CD14-positive monocyte (primary cell): ENCODE data around the gene GPBP1L1. TPM values are rescaled to one million over a fixed set of nuclear protein-coding genes. Genes with fewer than 3 reads are reported as not detected.

Source experiments
- DNase-seq, 3 donors: peaks; one replicate each; pipeline ENCODE4 v3.0.0-alpha.2; 2011 to 2022
- H2AFZ ChIP-seq: 2 replicates; pipeline ENCODE4 v1.6.0; 2012; ENCODE audit warnings: mild to moderate bottlenecking, low read depth, low read length, inconsistent platforms; ENCODE audit not compliant: insufficient read depth, poor library complexity, severe bottlenecking
- H3K27ac ChIP-seq, 2 donors: 1 replicate in 1 of 2; 2 replicates in 1 of 2; pipeline ENCODE4 v1.5.1; 2012 to 2013; ENCODE audit warnings: low read length in 2 of 2, control low read depth in 1 of 2, inconsistent platforms in 1 of 2, low read depth in 1 of 2, mild to moderate bottlenecking in 1 of 2
- H3K27me3 ChIP-seq, 2 donors: one replicate each; pipeline versions ENCODE4 v1.6.0 to v1.6.1; 2011 to 2013; ENCODE audit warnings: low read length in 2 of 2; ENCODE audit not compliant: control insufficient read depth in 2 of 2, insufficient read depth in 2 of 2
- H3K36me3 ChIP-seq, 2 donors: replicated peaks in 1 of 2; 1 replicate in 1 of 2; 2 replicates in 1 of 2; pipeline versions ENCODE4 v1.5.1 to v1.6.1; 2012 to 2013; ENCODE audit warnings: low read length in 2 of 2, control low read depth in 1 of 2, inconsistent platforms in 1 of 2, mild to moderate bottlenecking in 1 of 2; ENCODE audit not compliant: insufficient read depth in 2 of 2, control insufficient read depth in 1 of 2
- H3K4me1 ChIP-seq, 2 donors: 1 replicate in 1 of 2; 2 replicates in 1 of 2; pipeline versions ENCODE4 v1.5.1 to v1.6.1; 2012 to 2013; ENCODE audit warnings: low read length in 2 of 2, control low read depth in 1 of 2, inconsistent platforms in 1 of 2, mild to moderate bottlenecking in 1 of 2, moderate library complexity in 1 of 2; ENCODE audit not compliant: insufficient read depth in 2 of 2, control insufficient read depth in 1 of 2
- H3K4me2 ChIP-seq: replicated peaks from 2 replicates; pipeline ENCODE3; 2012; ENCODE audit warnings: low read length, moderate library complexity, mild to moderate bottlenecking; ENCODE audit not compliant: poor library complexity, severe bottlenecking; ENCODE audit errors: extremely low read depth
- H3K4me3 ChIP-seq, 3 experiments: fragments of 200-600 bp in 1 of 3; sonication (generic) in 1 of 3; replicated peaks in 1 of 3; 1 replicate in 2 of 3; 2 replicates in 1 of 3; pipeline ENCODE4 v1.5.1; 2011 to 2013; ENCODE audit warnings: low read length in 3 of 3, mild to moderate bottlenecking in 3 of 3, control low read depth in 2 of 3, low read depth in 2 of 3, inconsistent platforms in 1 of 3, moderate library complexity in 1 of 3
- H3K79me2 ChIP-seq: 2 replicates; pipeline ENCODE4 v1.6.0; 2012; ENCODE audit warnings: mild to moderate bottlenecking, control low read depth, inconsistent platforms, low read length, moderate library complexity; ENCODE audit not compliant: insufficient read depth
- H3K9ac ChIP-seq: 2 replicates; pipeline ENCODE4 v1.6.0; 2017; ENCODE audit warnings: low read length, mild to moderate bottlenecking; ENCODE audit not compliant: insufficient read depth, poor library complexity, severe bottlenecking
- H3K9me3 ChIP-seq, 2 donors: replicated peaks in 1 of 2; 1 replicate in 1 of 2; 2 replicates in 1 of 2; pipeline versions ENCODE4 v1.5.1 to v1.6.1; 2012 to 2013; ENCODE audit warnings: low read length in 2 of 2, control low read depth in 1 of 2; ENCODE audit not compliant: control insufficient read depth in 1 of 2, insufficient read depth in 1 of 2
- H4K20me1 ChIP-seq: 2 replicates; pipeline ENCODE4 v1.6.0; 2012; ENCODE audit warnings: mild to moderate bottlenecking, low read length, control low read depth, moderate library complexity; ENCODE audit not compliant: insufficient read depth
- H3K27ac Mint-ChIP-seq, 7 donors: one replicate each; pipeline ENCODE4 v1.8.0; 2020; ENCODE audit warnings: mild to moderate bottlenecking in 7 of 7, mixed read lengths in 7 of 7, moderate library complexity in 6 of 7, inconsistent platforms in 2 of 7
- H3K27me3 Mint-ChIP-seq, 3 donors: one replicate each; pipeline ENCODE4 v1.8.0; 2021 to 2022; ENCODE audit warnings: low read depth in 3 of 3, mild to moderate bottlenecking in 3 of 3, mixed read lengths in 3 of 3, moderate library complexity in 3 of 3, inconsistent platforms in 1 of 3
- H3K36me3 Mint-ChIP-seq, 2 donors: one replicate each; pipeline ENCODE4 v1.8.0; 2020; ENCODE audit warnings: mixed read lengths in 2 of 2, inconsistent platforms in 1 of 2, mild to moderate bottlenecking in 1 of 2
- H3K4me1 Mint-ChIP-seq: one replicate; pipeline ENCODE4 v1.8.0; 2020; ENCODE audit warnings: mild to moderate bottlenecking, mixed read lengths
- H3K4me3 Mint-ChIP-seq, 2 donors: one replicate each; pipeline ENCODE4 v1.8.0; 2020; ENCODE audit warnings: mild to moderate bottlenecking in 2 of 2, mixed read lengths in 2 of 2, moderate library complexity in 1 of 2
- H3K9me3 Mint-ChIP-seq, 7 donors: one replicate each; pipeline ENCODE4 v1.8.0; 2020 to 2022; ENCODE audit warnings: mixed read lengths in 7 of 7, mild to moderate bottlenecking in 6 of 7, moderate library complexity in 6 of 7, inconsistent platforms in 2 of 7
- WGBS: methylation state at CpG from one replicate; pipeline ENCODE4 v1.1.5; 2013; ENCODE audit warnings: missing lambda C conversion rate; ENCODE audit not compliant: insufficient coverage; 5-methylcytosine and 5-hydroxymethylcytosine counted together
- intact Hi-C, 2 donors: fragments of 100-400 bp; cut with micrococcal nuclease; formaldehyde crosslinking; loops; one replicate each; pipeline versions ENCODE4 v1.15.0 to v1.15.1; 2023
- polyA plus RNA-seq, 3 donors: library from polyadenylated mRNA; depleted of rRNA in 1 of 3; unstranded in 2 of 3; stranded (reverse) in 1 of 3; fragments of 300-500 nt in 2 of 3; fragments of >200 nt in 1 of 3; fragmentation: Illumina TruSeq in 2 of 3; gene quantifications; 1 replicate in 2 of 3; 2 replicates in 1 of 3; pipeline ENCODE4 v1.2.3, GENCODE V29; 2012 to 2021
- TF ChIP-seq, protein P1 (sequence below): fragments of 200-600 bp; IDR thresholded peaks from one replicate; pipeline ENCODE4 v1.8.0; 2022; ENCODE audit warnings: antibody characterized with exemption, mild to moderate bottlenecking

GPBP1L1 gene
- polyA plus RNA-seq, 3 donors: 71.6 to 93.3 (median 79.5) TPM

DNA sequence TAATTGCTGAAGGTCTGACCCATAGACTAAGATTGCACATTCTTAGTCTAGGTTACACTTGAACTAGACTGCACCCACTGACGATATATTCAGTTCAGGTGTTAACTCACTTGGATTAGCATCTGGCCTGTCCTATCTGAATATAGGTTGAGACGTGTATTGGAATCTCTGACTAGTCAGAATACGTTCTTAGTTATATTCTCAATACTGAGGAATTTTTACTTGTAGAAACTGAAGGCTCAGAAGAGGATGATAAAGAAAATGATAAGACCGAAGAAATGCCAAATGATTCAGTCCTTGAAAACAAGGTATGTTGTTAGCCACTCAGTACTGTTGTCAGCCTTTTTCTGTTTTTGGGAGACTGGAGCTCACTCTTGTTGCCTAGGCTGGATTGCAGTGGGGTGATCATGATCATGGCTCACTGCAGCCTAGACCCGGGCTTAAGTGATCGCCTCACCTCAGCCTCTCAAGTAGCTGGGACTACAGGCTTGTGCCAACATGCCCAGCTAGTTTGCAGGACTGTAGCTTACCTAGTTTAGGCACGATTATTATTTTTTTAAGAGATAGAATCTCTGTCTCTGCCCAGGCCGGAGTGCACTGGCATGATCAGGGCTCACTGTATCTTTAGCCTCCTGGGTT is 73.3 kb downstream of the GPBP1L1 start:
- TF ChIP-seq, protein P1, sequence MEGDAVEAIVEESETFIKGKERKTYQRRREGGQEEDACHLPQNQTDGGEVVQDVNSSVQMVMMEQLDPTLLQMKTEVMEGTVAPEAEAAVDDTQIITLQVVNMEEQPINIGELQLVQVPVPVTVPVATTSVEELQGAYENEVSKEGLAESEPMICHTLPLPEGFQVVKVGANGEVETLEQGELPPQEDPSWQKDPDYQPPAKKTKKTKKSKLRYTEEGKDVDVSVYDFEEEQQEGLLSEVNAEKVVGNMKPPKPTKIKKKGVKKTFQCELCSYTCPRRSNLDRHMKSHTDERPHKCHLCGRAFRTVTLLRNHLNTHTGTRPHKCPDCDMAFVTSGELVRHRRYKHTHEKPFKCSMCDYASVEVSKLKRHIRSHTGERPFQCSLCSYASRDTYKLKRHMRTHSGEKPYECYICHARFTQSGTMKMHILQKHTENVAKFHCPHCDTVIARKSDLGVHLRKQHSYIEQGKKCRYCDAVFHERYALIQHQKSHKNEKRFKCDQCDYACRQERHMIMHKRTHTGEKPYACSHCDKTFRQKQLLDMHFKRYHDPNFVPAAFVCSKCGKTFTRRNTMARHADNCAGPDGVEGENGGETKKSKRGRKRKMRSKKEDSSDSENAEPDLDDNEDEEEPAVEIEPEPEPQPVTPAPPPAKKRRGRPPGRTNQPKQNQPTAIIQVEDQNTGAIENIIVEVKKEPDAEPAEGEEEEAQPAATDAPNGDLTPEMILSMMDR: no peak
- H4K20me1 ChIP-seq: no peaks in the 10 kb centered on the region
- peaks cover 14% of the 10 kb centered on the region for H3K4me1 Mint-ChIP-seq
- no peak overlapping the region for H3K9ac ChIP-seq
- H3K36me3 Mint-ChIP-seq: peaks cover 43 to 66% of the 10 kb centered on the region in 2 donors
- intact Hi-C loops: no loop called here
- DNase-seq: no peak
- WGBS: 67% methylated on average over 3 of the region's 8 CpGs
- no peak overlapping the region for H3K4me3 ChIP-seq
- H3K4me2 ChIP-seq: no peak overlapping the region
- no peak overlapping the region for H3K4me3 Mint-ChIP-seq
- no peaks in the 10 kb centered on the region for H3K9me3 ChIP-seq
- H3K27ac Mint-ChIP-seq: peak overlapping the region in 3 of 7 donors; percentile 5 to 69 (median 56)
- H2AFZ ChIP-seq: no peak overlapping the region
- H3K4me1 ChIP-seq: peaks cover 14% of the 10 kb centered on the region in 2 donors
- no peaks in the 10 kb centered on the region for H3K27me3 ChIP-seq
- no peaks in the 10 kb centered on the region for H3K9me3 Mint-ChIP-seq
- peaks cover 52 to 75% of the 10 kb centered on the region in 2 donors for H3K36me3 ChIP-seq
- peak overlapping the region in 1 of 2 donors; percentile 25 for H3K27ac ChIP-seq
- H3K27me3 Mint-ChIP-seq: no peaks in the 10 kb centered on the region
- peaks cover 8% of the 10 kb centered on the region for H3K79me2 ChIP-seq

DNA sequence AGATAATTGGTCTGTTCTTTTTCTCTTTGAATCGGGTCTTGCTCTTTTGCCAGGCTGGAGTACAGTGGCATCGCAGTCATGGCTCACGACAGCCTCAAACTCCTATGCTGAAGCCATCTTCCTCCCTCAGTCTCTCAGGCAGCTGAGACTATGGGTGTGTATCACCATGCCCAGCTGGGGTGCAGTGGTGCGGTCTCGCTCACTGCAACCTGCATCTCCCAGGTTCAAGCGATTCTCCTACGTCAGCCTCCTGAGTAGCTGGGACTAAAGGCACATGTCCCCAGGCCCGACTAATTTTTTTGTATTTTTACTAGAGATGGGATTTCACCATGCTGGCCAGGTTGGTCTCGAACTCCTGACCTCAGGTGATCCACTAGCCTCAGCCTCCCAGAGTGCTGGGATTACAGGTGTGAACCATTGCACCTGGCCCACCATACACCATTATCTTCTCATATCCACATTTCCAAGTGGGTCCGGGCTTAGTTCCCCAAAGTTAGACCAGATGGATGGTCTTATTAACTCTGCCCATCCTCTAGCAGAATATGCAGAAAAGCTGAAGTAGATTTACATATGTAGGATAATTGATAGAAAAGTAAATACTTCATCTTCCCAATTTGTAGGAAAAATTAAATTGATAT is 75.6 kb downstream of the GPBP1L1 start:
- DNase-seq: no peak
- 100% methylated on average over 5 of the region's 10 CpGs for WGBS
- peaks cover 29 to 65% of the 10 kb centered on the region in 2 donors for H3K36me3 ChIP-seq
- H3K36me3 Mint-ChIP-seq: peaks cover 30 to 58% of the 10 kb centered on the region in 2 donors
- no peak overlapping the region for H3K4me3 ChIP-seq
- peaks cover 28% of the 10 kb centered on the region for H3K4me1 Mint-ChIP-seq
- peaks cover 8% of the 10 kb centered on the region for H3K79me2 ChIP-seq
- peaks cover 0 to 2% (median 1%) of the 10 kb centered on the region in 3 donors for H3K27me3 Mint-ChIP-seq
- no peaks in the 10 kb centered on the region for H3K9me3 Mint-ChIP-seq
- H3K4me2 ChIP-seq: no peak overlapping the region
- intact Hi-C loops: no loop called here
- no peaks in the 10 kb centered on the region for H4K20me1 ChIP-seq
- peak overlapping the region in 3 of 7 donors; percentile 19 to 71 (median 69) for H3K27ac Mint-ChIP-seq
- H2AFZ ChIP-seq: no peak overlapping the region
- peaks cover 26 to 28% of the 10 kb centered on the region in 2 donors for H3K4me1 ChIP-seq
- H3K4me3 Mint-ChIP-seq: no peak overlapping the region
- H3K9ac ChIP-seq: no peak overlapping the region
- TF ChIP-seq, protein P1: no peak
- no peaks in the 10 kb centered on the region for H3K9me3 ChIP-seq
- H3K27me3 ChIP-seq: no peaks in the 10 kb centered on the region
- peak overlapping the region in 1 of 2 donors; percentile 78 for H3K27ac ChIP-seq
